Vagina (tissue), 2 donors: ENCODE measurements around the gene PEMT.

Experiments used
- CTCF ChIP-seq, 3 experiments: fragments of 450-650 bp in 2 of 3; fragments of 200-600 bp in 1 of 3; sonication (generic) in 1 of 3; IDR thresholded peaks; one replicate each; pipeline ENCODE4 v1.5.1; 2017 to 2019; ENCODE audit warnings: antibody characterized with exemption in 3 of 3, mild to moderate bottlenecking in 2 of 3, moderate library complexity in 2 of 3
- POLR2A ChIP-seq, 2 donors: fragments of 450-650 bp; IDR thresholded peaks; one replicate each; pipeline ENCODE4 v1.6.1; 2017; ENCODE audit warnings: antibody characterized with exemption in 2 of 2, mild to moderate bottlenecking in 2 of 2, moderate library complexity in 2 of 2
- POLR2AphosphoS5 ChIP-seq, 2 donors: sonication (generic); formaldehyde crosslinking; IDR thresholded peaks; one replicate each; pipeline ENCODE4 v1.9.0; 2017; ENCODE audit warnings: antibody characterized with exemption in 2 of 2, mild to moderate bottlenecking in 2 of 2, low read depth in 1 of 2; ENCODE audit not compliant: insufficient read depth in 1 of 2

- TF ChIP-seq POLR2AphosphoS5 (IDR thresholded peaks at IDR 0.05; ENCODE audit: insufficient read depth in 1 of 2, low read depth in 1 of 2) (no peak), POLR2A (IDR thresholded peaks at IDR 0.05) (no peak), CTCF (IDR thresholded peaks at IDR 0.05) (peak; percentile 20 to 78 (median 43))
Observed at GRCh38 chr17:17613708-17614114, 22.2 kb upstream of the PEMT start.
